HepG2 (cell line): ENCODE measurements around the gene PSD. TPM values are rescaled to one million over a fixed set of nuclear protein-coding genes. Genes with fewer than 3 reads are reported as not detected.

Source experiments
- CREM ChIP-seq, 2 experiments: sonication (generic) in 1 of 2; formaldehyde crosslinking in 1 of 2; IDR thresholded peaks; 2 replicates each; pipeline versions ENCODE4 v1.4.0 to v1.6.1; 2016 to 2020; ENCODE audit warnings: antibody characterized with exemption in 1 of 2, mild to moderate bottlenecking in 1 of 2, missing genetic modification reagents in 1 of 2
- FIP1L1 ChIP-seq: fragments of 200-400 bp; formaldehyde crosslinking; IDR thresholded peaks from 2 replicates; pipeline ENCODE4 v1.6.1; 2018; ENCODE audit warnings: low read depth, mild to moderate bottlenecking, low read length, moderate library complexity, borderline replicate concordance; ENCODE audit not compliant: insufficient read depth
- HDAC1 ChIP-seq: sonication (generic); formaldehyde crosslinking; IDR thresholded peaks from 2 replicates; pipeline ENCODE4 v1.5.1; 2020; ENCODE audit warnings: mild to moderate bottlenecking, missing genetic modification reagents
- HMG20B ChIP-seq: conservative IDR thresholded peaks from 2 replicates; pipeline ENCODE4 v1.6.1; 2016; ENCODE audit warnings: missing genetic modification reagents, missing compliant biosample characterization
- HNF4G ChIP-seq, 2 experiments: sonication (generic) in 1 of 2; formaldehyde crosslinking in 1 of 2; IDR thresholded peaks; 2 replicates each; pipeline versions ENCODE4 v1.4.0 to v1.6.1; 2011 to 2020; ENCODE audit warnings: borderline replicate concordance in 2 of 2, low read depth in 2 of 2, mild to moderate bottlenecking in 2 of 2, low read length in 1 of 2, missing genetic modification reagents in 1 of 2, moderate library complexity in 1 of 2
- KDM3A ChIP-seq: IDR thresholded peaks from 2 replicates; pipeline ENCODE4 v1.6.1; 2018; ENCODE audit warnings: low read depth, missing compliant biosample characterization
- MYC ChIP-seq: sonication (generic); formaldehyde crosslinking; IDR thresholded peaks from 2 replicates; pipeline ENCODE4 v1.9.0; 2021; ENCODE audit warnings: missing genetic modification reagents, borderline replicate concordance
- NFYC ChIP-seq: IDR thresholded peaks from 2 replicates; pipeline ENCODE4 v1.6.1; 2016; ENCODE audit warnings: missing genetic modification reagents, missing compliant biosample characterization
- NONO ChIP-seq, 2 experiments: fragments of 450-650 bp in 1 of 2; sonication (generic) in 1 of 2; formaldehyde crosslinking in 1 of 2; IDR thresholded peaks in 1 of 2; conservative IDR thresholded peaks in 1 of 2; 2 replicates each; pipeline versions ENCODE4 v1.6.1 to v1.8.0; 2017 to 2022; ENCODE audit warnings: mild to moderate bottlenecking in 1 of 2, missing genetic modification reagents in 1 of 2, moderate library complexity in 1 of 2
- SOX5 ChIP-seq: IDR thresholded peaks from 2 replicates; pipeline ENCODE4 v1.6.1; 2016; ENCODE audit warnings: borderline replicate concordance
- ZNF282 ChIP-seq: fragments of 450-650 bp; IDR thresholded peaks from 2 replicates; pipeline ENCODE4 v1.6.1; 2018; ENCODE audit not compliant: partially characterized antibody
- polyA plus RNA-seq, 8 experiments: library from polyadenylated mRNA; depleted of rRNA in 3 of 8; stranded (reverse) in 7 of 8; unstranded in 1 of 8; fragments of >200 nt; fragmentation: Illumina TruSeq in 4 of 8; extraction: Trizol in 4 of 8; gene quantifications; 2 replicates each; pipeline versions ENCODE4 v1.2.1 to v1.2.3, GENCODE V29; 2011 to 2016; ENCODE audit warnings: low read depth in 4 of 8, missing spikeins in 1 of 8, mixed read lengths in 1 of 8; ENCODE audit not compliant: insufficient read depth in 1 of 8
- total RNA-seq, 5 experiments: library from RNA; depleted of rRNA; stranded (reverse); fragments of >200 nt; fragmentation: Illumina TruSeq; extraction: Trizol; gene quantifications; 2 replicates each; pipeline ENCODE4 v1.2.3, GENCODE V29; 2016; ENCODE audit warnings: low read depth in 1 of 5
- TF ChIP-seq, protein P1 (sequence below), 2 experiments: sonication (generic) in 1 of 2; formaldehyde crosslinking in 1 of 2; IDR thresholded peaks; 2 replicates each; pipeline versions ENCODE4 v1.4.0 to v1.6.1; 2016 to 2020; ENCODE audit warnings: borderline replicate concordance in 1 of 2, low read depth in 1 of 2, mild to moderate bottlenecking in 1 of 2, missing genetic modification reagents in 1 of 2
- TF ChIP-seq, protein P2 (sequence below): sonication (generic); formaldehyde crosslinking; IDR thresholded peaks from 2 replicates; pipeline ENCODE4 v1.5.0; 2020; ENCODE audit warnings: missing genetic modification reagents, mild to moderate bottlenecking, borderline replicate concordance
- TF ChIP-seq, protein P3 (sequence below), 2 experiments: IDR thresholded peaks; 2 replicates each; pipeline ENCODE4 v1.6.1; 2011 to 2012; ENCODE audit warnings: low read length in 2 of 2, borderline replicate concordance in 1 of 2, low read depth in 1 of 2, mild to moderate bottlenecking in 1 of 2, moderate library complexity in 1 of 2

PSD gene
- total and polyA plus RNA-seq, 2 of the 13 experiments (the other 11 are each of a cell fraction or from before 2014, with no cell fraction given), result 0.35 to 0.58 TPM

DNA sequence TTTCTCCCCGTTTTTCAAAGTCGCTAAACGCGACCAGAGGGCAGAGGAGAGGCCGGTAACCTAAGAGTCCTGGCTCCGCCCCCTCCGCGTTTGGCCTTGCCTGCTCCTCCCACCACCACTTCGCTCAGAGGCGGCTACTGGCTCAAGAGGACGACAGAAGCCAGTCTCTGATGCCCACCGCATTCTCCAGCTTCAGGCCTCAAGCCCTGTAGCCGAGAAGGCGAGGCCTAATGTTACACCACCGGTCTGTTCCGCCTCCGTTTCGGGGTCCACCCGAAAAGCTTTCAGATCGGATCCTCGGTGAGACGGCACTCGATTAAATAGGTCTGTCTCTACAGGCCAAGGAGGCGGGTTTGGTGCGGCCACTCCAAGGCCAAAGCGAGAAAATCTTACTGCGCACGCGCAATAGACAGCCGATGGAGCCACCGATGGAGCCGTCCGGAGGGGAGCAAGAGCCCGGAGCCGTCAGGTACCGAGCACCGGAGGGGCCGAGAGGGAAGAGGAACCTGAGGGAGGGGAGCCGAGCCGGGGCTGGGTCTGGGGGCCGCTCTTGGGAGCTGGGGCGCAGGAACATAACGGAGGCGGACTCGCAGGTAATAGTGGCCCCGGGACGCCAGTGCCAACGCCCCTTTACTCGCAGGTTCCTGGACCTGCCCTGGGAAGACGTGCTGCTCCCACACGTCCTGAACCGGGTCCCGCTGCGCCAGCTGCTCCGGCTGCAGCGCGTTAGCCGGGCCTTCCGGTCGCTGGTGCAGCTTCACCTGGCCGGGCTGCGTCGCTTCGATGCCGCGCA, 2.3 kb upstream of the PSD start, which contains the start of gene FBXL15 (continued):
- TF ChIP-seq, protein P1, sequence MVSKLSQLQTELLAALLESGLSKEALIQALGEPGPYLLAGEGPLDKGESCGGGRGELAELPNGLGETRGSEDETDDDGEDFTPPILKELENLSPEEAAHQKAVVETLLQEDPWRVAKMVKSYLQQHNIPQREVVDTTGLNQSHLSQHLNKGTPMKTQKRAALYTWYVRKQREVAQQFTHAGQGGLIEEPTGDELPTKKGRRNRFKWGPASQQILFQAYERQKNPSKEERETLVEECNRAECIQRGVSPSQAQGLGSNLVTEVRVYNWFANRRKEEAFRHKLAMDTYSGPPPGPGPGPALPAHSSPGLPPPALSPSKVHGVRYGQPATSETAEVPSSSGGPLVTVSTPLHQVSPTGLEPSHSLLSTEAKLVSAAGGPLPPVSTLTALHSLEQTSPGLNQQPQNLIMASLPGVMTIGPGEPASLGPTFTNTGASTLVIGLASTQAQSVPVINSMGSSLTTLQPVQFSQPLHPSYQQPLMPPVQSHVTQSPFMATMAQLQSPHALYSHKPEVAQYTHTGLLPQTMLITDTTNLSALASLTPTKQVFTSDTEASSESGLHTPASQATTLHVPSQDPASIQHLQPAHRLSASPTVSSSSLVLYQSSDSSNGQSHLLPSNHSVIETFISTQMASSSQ (IDR thresholded peaks at IDR 0.05; ENCODE audit: low read depth), result peak; percentile 55; the same call in 1 of the 2 replicates
- TF ChIP-seq, protein P1 (CRISPR knock-in tag; IDR thresholded peaks at IDR 0.05; ENCODE audit: borderline replicate concordance), result peak; percentile 75
- TF ChIP-seq HDAC1 (CRISPR knock-in tag) (peak; percentile 88), NFYC (CRISPR knock-in tag) (no peak; the same call in 1 of the 2 replicates), NONO (IDR thresholded peaks at IDR 0.05) (no peak), NONO (CRISPR knock-in tag; conservative IDR thresholded peaks at IDR 0.05) (peak; percentile 91), KDM3A (CRISPR knock-in tag) (peak; percentile 95; the same call in 1 of the 2 replicates), ZNF282 (no peak), FIP1L1 (0 out of 2 replicates have a peak, but pooled peaks have one; percentile 48), SOX5 (CRISPR knock-in tag) (peak; percentile 54; the same call in 1 of the 2 replicates), CREM (IDR thresholded peaks at IDR 0.05) (peak; percentile 78), CREM (CRISPR knock-in tag; IDR thresholded peaks at IDR 0.05) (no peak), HMG20B (peak; percentile 60; the same call in 1 of the 2 replicates), MYC (CRISPR knock-in tag) (peak; percentile 80), HNF4G (IDR thresholded peaks at IDR 0.05; ENCODE audit: borderline replicate concordance, low read depth, low read length) (no peak), HNF4G (CRISPR knock-in tag; IDR thresholded peaks at IDR 0.05; ENCODE audit: borderline replicate concordance, low read depth) (0 out of 2 replicates have a peak, but pooled peaks have one; percentile 17)
- TF ChIP-seq, protein P2, sequence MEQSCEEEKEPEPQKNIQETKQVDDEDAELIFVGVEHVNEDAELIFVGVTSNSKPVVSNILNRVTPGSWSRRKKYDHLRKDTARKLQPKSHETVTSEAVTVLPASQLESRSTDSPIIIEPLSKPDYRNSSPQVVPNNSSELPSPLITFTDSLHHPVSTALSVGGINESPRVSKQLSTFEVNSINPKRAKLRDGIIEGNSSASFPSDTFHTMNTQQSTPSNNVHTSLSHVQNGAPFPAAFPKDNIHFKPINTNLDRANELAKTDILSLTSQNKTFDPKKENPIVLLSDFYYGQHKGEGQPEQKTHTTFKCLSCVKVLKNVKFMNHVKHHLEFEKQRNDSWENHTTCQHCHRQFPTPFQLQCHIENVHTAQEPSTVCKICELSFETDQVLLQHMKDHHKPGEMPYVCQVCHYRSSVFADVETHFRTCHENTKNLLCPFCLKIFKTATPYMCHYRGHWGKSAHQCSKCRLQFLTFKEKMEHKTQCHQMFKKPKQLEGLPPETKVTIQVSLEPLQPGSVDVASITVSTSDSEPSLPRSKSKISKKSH (CRISPR knock-in tag), result no peak; the same call in none of the 2 replicates
- TF ChIP-seq, protein P3, sequence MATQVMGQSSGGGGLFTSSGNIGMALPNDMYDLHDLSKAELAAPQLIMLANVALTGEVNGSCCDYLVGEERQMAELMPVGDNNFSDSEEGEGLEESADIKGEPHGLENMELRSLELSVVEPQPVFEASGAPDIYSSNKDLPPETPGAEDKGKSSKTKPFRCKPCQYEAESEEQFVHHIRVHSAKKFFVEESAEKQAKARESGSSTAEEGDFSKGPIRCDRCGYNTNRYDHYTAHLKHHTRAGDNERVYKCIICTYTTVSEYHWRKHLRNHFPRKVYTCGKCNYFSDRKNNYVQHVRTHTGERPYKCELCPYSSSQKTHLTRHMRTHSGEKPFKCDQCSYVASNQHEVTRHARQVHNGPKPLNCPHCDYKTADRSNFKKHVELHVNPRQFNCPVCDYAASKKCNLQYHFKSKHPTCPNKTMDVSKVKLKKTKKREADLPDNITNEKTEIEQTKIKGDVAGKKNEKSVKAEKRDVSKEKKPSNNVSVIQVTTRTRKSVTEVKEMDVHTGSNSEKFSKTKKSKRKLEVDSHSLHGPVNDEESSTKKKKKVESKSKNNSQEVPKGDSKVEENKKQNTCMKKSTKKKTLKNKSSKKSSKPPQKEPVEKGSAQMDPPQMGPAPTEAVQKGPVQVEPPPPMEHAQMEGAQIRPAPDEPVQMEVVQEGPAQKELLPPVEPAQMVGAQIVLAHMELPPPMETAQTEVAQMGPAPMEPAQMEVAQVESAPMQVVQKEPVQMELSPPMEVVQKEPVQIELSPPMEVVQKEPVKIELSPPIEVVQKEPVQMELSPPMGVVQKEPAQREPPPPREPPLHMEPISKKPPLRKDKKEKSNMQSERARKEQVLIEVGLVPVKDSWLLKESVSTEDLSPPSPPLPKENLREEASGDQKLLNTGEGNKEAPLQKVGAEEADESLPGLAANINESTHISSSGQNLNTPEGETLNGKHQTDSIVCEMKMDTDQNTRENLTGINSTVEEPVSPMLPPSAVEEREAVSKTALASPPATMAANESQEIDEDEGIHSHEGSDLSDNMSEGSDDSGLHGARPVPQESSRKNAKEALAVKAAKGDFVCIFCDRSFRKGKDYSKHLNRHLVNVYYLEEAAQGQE (IDR thresholded peaks at IDR 0.05; ENCODE audit: borderline replicate concordance in 1 of 2, low read depth in 1 of 2, low read length in 2 of 2), result peak in 1 of 2 experiments; percentile 51; a peak in 2 of 4 replicates
